ENCODE results near the gene RAI14.

The RAI14 gene

DNA sequence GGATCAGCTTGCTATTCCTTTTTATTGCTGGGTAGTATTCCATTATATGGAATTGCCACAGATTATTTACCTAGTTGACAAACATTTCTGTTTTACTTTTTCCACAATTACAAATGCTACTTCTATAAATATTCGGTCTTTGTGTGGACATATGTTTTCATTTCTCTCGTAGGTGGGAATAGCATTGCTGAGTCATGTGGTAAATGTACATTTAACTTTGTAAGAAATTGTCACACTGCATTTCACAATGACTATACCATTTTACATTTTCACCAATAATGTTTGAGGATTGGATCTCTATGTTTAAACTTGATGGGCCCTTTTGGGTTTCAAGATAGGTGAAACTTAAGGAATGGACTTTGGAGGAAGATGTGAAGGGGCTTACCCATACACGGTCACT lies 19.7 kb downstream of the RAI14 start:
- no peaks in the 10 kb centered on the region for H3K36me3 ChIP-seq (replicated peaks; ENCODE audit: insufficient read depth, low read length)
- H3K4me2 ChIP-seq (ENCODE audit: low read depth, low read length): no peak overlapping the region
- no peaks in the 10 kb centered on the region; the same call in 1 of the 2 replicates for H3F3A ChIP-seq (ENCODE audit: insufficient read depth, low read length)
- no peak overlapping the region for H3K9ac ChIP-seq (ENCODE audit: low read length)
- DNase-seq: no peak
- H3K9me3 ChIP-seq (replicated peaks; ENCODE audit: insufficient read depth, low read length): no peaks in the 10 kb centered on the region
- H2AFZ ChIP-seq (ENCODE audit: low read length): no peak overlapping the region
- H4K20me1 ChIP-seq (ENCODE audit: insufficient read depth, low read length): no peaks in the 10 kb centered on the region
- no peaks in the 10 kb centered on the region for H3K9me2 ChIP-seq (replicated peaks; ENCODE audit: insufficient read depth, low read length)
- peaks cover 7% of the 10 kb centered on the region; the same call in 1 of the 2 replicates for H3K79me2 ChIP-seq (ENCODE audit: low read length)
- H3K4me1 ChIP-seq (ENCODE audit: low read length): no peaks in the 10 kb centered on the region
- no peak for TF ChIP-seq EZH2 (optimal IDR thresholded peaks at IDR 0.05; ENCODE audit: low read depth, low read length)
- TF ChIP-seq, protein P1, sequence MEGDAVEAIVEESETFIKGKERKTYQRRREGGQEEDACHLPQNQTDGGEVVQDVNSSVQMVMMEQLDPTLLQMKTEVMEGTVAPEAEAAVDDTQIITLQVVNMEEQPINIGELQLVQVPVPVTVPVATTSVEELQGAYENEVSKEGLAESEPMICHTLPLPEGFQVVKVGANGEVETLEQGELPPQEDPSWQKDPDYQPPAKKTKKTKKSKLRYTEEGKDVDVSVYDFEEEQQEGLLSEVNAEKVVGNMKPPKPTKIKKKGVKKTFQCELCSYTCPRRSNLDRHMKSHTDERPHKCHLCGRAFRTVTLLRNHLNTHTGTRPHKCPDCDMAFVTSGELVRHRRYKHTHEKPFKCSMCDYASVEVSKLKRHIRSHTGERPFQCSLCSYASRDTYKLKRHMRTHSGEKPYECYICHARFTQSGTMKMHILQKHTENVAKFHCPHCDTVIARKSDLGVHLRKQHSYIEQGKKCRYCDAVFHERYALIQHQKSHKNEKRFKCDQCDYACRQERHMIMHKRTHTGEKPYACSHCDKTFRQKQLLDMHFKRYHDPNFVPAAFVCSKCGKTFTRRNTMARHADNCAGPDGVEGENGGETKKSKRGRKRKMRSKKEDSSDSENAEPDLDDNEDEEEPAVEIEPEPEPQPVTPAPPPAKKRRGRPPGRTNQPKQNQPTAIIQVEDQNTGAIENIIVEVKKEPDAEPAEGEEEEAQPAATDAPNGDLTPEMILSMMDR (IDR thresholded peaks at IDR 0.05; ENCODE audit: low read length): no peak
- no peak for TF ChIP-seq EZH2phosphoT487 (IDR thresholded peaks at IDR 0.05; ENCODE audit: low read length)
- no peaks in the 10 kb centered on the region for H3K27me3 ChIP-seq (replicated peaks; ENCODE audit: insufficient read depth, low read length)
- H3K4me3 ChIP-seq (ENCODE audit: low read length): no peak overlapping the region
- H3K27ac ChIP-seq (ENCODE audit: low read length): no peak overlapping the region

DNA sequence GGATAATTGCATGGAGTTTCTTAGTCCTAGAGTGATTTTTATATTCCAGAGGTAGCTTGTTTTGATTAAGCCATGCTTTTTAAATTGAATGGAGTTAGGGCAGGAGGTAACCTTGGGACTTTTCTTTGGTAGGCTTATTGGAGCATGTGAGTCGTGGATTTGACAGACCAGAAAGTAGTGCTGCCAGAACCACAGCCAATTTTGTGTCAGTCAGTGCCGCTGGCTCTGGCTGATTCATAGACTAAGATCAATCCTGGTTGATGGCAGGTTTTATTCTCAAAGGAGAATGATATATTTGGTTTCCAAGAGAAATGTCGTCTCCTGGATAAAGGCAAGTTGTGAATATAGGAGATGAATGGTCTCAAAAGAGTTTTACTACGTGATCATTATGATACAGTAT lies 20.3 kb downstream of the RAI14 start:
- TF ChIP-seq EZH2phosphoT487 (IDR thresholded peaks at IDR 0.05; ENCODE audit: low read length) (no peak), EZH2 (optimal IDR thresholded peaks at IDR 0.05; ENCODE audit: low read depth, low read length) (no peak)
- TF ChIP-seq, protein P1 (IDR thresholded peaks at IDR 0.05; ENCODE audit: low read length): no peak
- H3K4me3 ChIP-seq (ENCODE audit: low read length): no peak overlapping the region
- H2AFZ ChIP-seq (ENCODE audit: low read length): no peak overlapping the region
- H3K9ac ChIP-seq (ENCODE audit: low read length): no peak overlapping the region
- H3K9me2 ChIP-seq (replicated peaks; ENCODE audit: insufficient read depth, low read length): no peaks in the 10 kb centered on the region
- no peaks in the 10 kb centered on the region for H3K36me3 ChIP-seq (replicated peaks; ENCODE audit: insufficient read depth, low read length)
- H3K27me3 ChIP-seq (replicated peaks; ENCODE audit: insufficient read depth, low read length): no peaks in the 10 kb centered on the region
- no peaks in the 10 kb centered on the region for H4K20me1 ChIP-seq (ENCODE audit: insufficient read depth, low read length)
- no peak overlapping the region for H3K4me2 ChIP-seq (ENCODE audit: low read depth, low read length)
- no peak for DNase-seq
- H3K4me1 ChIP-seq (ENCODE audit: low read length): no peaks in the 10 kb centered on the region
- no peaks in the 10 kb centered on the region for H3K9me3 ChIP-seq (replicated peaks; ENCODE audit: insufficient read depth, low read length)
- H3K79me2 ChIP-seq (ENCODE audit: low read length): peaks cover 7% of the 10 kb centered on the region; the same call in 1 of the 2 replicates
- H3K27ac ChIP-seq (ENCODE audit: low read length): no peak overlapping the region
- H3F3A ChIP-seq (ENCODE audit: insufficient read depth, low read length): no peaks in the 10 kb centered on the region; the same call in 1 of the 2 replicates

DNA sequence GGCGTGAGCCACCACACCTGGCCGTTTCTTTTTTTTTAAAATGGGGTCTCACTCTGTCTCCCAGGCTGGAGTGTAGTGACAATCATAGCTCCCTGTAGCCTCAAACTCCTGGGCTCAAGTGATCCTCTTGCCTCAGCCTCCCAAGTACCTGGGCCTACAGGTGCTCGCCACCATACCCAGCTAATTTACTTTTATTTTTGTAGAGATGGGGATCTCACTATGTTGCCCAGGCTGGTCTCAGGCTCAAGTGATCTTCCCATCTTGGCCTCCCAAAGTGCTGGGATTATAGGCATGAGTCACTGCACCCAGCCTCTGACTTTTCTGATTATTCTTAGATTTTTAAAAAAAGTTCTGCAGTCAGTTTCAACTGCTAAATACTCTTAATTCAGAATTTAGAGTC lies 21.3 kb downstream of the RAI14 start:
- H3K9me2 ChIP-seq (replicated peaks; ENCODE audit: insufficient read depth, low read length): no peaks in the 10 kb centered on the region
- no peak overlapping the region for H3K4me3 ChIP-seq (ENCODE audit: low read length)
- no peak overlapping the region for H3K4me2 ChIP-seq (ENCODE audit: low read depth, low read length)
- no peaks in the 10 kb centered on the region for H4K20me1 ChIP-seq (ENCODE audit: insufficient read depth, low read length)
- H3K9me3 ChIP-seq (replicated peaks; ENCODE audit: insufficient read depth, low read length): no peaks in the 10 kb centered on the region
- DNase-seq: no peak
- H3K79me2 ChIP-seq (ENCODE audit: low read length): peaks cover 7% of the 10 kb centered on the region; the same call in 1 of the 2 replicates
- H3F3A ChIP-seq (ENCODE audit: insufficient read depth, low read length): no peaks in the 10 kb centered on the region; the same call in 1 of the 2 replicates
- no peak overlapping the region for H3K9ac ChIP-seq (ENCODE audit: low read length)
- H3K27ac ChIP-seq (ENCODE audit: low read length): no peak overlapping the region
- no peaks in the 10 kb centered on the region for H3K36me3 ChIP-seq (replicated peaks; ENCODE audit: insufficient read depth, low read length)
- TF ChIP-seq, protein P1 (IDR thresholded peaks at IDR 0.05; ENCODE audit: low read length): no peak
- TF ChIP-seq EZH2 (optimal IDR thresholded peaks at IDR 0.05; ENCODE audit: low read depth, low read length): no peak
- no peak for TF ChIP-seq EZH2phosphoT487 (IDR thresholded peaks at IDR 0.05; ENCODE audit: low read length)
- H3K27me3 ChIP-seq (replicated peaks; ENCODE audit: insufficient read depth, low read length): no peaks in the 10 kb centered on the region
- H2AFZ ChIP-seq (ENCODE audit: low read length): no peak overlapping the region
- no peaks in the 10 kb centered on the region for H3K4me1 ChIP-seq (ENCODE audit: low read length)

Data from MM.1S (cell line).